ENCODE data around the gene GH2.
"Not testable (repeated sequence)": the region's sequence is repeated elsewhere in the genome, so short reads cannot be mapped to it uniquely, and the experiment has no call there.

Gene GH2

DNA sequence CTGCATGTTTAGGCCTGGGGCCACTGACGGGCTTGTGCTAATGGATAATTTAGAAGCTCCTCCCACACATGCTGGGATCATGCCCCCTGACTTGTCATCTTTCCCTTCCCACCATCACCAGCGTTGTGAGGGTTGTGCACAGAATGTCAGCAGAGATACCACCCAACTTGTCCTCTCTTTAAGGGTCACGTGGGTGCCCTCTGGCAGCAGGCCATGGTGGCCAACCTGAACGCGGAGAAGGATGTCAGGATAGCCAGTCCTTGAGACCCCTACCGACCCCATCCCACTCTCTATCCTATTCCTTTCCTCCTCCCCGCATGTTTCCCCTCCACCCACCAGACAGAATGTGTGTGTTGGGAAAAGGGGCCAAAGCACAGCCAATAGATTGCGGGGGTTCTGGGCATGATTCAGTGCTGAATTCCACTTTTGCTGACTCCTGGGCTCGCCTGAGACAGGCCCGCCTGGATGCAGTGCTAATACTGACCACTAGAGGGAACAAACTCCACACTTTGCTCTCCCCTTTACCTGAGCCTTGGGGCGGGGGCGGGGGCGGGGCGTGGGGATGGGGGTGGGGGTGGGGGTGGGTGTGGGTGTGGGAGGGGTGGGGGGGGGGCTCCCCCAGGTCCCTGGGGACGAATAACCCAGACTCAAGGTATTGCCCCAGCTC lies at the start of gene GH2:
GH2 (minus strand) TSS at position 10 of the 667 bp plus-strand sequence. CDS start 143 bp downstream, outside the sequence.
- no peak within 1 kb of the TSS for H3K27ac Mint-ChIP-seq
- no peak within 1 kb of the TSS for H3K4me3 Mint-ChIP-seq
- H3K36me3 Mint-ChIP-seq (ENCODE audit: low read depth) = no peaks in the 10 kb centered on the region
- peaks cover 2% of the 10 kb centered on the region for H3K4me1 Mint-ChIP-seq (ENCODE audit: low read depth)
- peaks cover 12% of the 10 kb centered on the region for H3K27me3 Mint-ChIP-seq (ENCODE audit: low read depth)
- no peaks in the 10 kb centered on the region for H3K9me3 Mint-ChIP-seq
- peak; percentile 49 for DNase-seq (ENCODE audit: low spot score)

DNA sequence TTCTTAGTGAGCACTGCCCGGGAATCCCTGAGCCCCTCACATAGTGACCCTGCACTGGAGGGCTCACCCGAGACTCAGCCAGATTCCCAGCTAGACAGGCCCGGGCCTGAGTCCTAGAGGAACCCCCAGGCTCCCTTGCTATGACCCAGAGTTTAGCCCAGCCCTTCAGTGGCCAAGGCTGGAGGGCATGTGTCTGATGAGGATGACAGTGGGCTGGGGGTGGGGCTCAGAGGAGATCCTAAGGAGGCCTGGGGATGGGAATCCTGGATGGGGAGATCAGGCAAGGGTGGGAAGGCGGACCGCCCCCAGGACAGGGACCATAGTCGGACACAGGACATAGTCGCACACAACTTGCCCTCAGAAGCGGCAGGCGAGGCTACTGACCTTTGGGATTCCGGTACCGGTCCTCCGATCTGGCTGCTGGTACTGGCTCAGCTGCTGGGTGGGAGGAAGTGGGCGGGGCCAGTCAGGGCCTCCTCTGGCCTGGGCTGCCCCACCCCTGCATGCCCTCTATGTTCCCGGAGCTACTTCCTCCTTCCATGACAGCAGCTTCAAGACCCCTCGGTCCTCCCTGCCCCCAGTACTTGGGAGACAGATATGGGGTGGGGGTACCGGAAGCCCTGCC lies 49.3 kb upstream of the GH2 start:
- Mint-ChIP-seq H3K4me3 (peak overlapping the region; percentile 97), H3K36me3 (ENCODE audit: low read depth) (peaks cover 7% of the 10 kb centered on the region), H3K4me1 (ENCODE audit: low read depth) (peaks cover 13% of the 10 kb centered on the region), H3K27ac (peak overlapping the region; percentile 91), H3K9me3 (no peaks in the 10 kb centered on the region), H3K27me3 (ENCODE audit: low read depth) (peaks cover 4% of the 10 kb centered on the region)
- peak; percentile 58 for DNase-seq (ENCODE audit: low spot score)

DNA sequence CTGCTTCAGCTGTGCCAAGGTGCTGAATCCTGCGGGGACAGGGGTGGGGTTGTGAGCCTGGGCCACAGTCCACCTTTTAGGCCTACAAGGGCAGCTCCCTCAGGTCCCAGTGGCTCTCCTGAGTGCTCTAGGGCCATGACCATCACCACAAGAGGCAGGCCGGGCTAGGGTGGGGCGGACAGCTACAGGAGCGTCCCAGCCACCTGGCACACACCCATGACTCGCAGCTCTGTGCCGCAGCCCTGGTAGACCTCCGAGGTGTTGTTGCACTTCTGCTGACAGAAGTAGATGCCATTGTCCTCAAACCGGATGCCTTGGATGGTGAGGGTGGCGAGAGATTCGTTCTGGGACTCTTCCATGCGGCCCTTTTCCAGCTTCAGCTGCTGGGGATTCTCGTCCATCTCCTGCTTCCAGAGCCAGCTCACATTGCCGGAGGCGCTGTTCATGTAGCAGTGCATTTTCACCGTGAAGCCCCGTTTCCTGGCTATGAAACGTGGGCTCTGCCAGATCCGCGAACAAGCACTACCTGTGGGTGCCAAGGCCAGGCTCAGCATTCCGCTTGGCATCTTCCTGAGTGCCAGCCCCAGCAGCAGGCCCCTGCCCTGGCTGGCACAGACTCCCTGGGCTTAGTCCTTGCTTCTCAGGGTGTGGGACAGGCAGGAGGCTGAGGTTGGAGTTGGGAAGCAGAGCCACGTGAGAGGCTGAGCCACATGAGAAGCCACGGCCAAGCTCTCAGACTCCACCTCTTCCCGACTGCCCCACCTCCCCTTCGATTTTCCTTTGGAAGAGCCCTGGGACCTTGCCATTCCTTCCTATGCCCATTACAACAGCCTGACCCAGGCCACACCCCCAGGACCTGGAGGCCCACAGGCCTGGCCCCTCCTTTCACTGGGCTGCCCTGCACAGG lies 48.4 kb upstream of the GH2 start:
- H3K27me3 Mint-ChIP-seq (ENCODE audit: low read depth) = no peaks in the 10 kb centered on the region
- H3K9me3 Mint-ChIP-seq = no peaks in the 10 kb centered on the region
- no peak overlapping the region for H3K27ac Mint-ChIP-seq
- H3K4me1 Mint-ChIP-seq (ENCODE audit: low read depth) = peaks cover 13% of the 10 kb centered on the region
- peaks cover 7% of the 10 kb centered on the region for H3K36me3 Mint-ChIP-seq (ENCODE audit: low read depth)
- peak overlapping the region; percentile 97 for H3K4me3 Mint-ChIP-seq
- no peak for DNase-seq (ENCODE audit: low spot score)

DNA sequence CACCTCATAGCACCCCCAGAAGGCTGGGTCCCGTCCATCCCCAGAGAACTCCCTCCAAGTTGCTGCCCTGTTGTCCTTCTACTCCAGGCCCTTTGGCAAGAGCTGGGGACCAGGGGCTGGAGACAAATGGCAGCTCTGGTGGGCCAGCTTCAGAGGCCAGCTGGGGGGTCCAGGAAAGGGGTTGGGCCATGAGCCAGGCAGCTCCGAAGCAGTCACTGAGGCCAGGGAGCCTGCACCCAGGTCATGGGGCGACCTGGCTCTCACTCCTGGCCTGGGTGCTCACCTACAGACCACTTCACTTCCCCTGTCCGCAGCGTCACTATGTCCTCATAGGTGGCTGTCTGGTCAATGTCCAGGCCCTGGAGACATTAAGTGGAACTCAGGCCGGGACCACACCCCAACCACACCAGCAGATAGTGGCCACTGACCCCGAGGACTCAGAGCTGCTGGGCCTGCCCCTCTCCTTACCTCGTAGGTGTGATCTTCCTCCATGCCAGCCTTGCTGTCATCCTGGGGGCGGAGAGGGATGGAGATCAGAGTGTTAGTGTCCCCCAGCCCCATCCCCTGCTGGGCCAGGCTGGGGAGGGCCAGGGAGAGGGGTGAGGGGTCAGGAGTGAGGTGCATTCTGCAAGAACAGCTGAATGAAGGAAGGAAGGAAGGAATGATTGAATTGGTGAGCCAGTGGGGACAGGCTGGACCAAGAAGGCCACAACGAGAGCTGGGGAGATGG lies 47.4 kb upstream of the GH2 start:
- H3K4me3 Mint-ChIP-seq = peak overlapping the region; percentile 38
- no peaks in the 10 kb centered on the region for H3K27me3 Mint-ChIP-seq (ENCODE audit: low read depth)
- DNase-seq (ENCODE audit: low spot score) = no peak
- H3K36me3 Mint-ChIP-seq (ENCODE audit: low read depth) = peaks cover 7% of the 10 kb centered on the region
- H3K4me1 Mint-ChIP-seq (ENCODE audit: low read depth) = peaks cover 13% of the 10 kb centered on the region
- H3K27ac Mint-ChIP-seq = no peak overlapping the region
- no peaks in the 10 kb centered on the region for H3K9me3 Mint-ChIP-seq

DNA sequence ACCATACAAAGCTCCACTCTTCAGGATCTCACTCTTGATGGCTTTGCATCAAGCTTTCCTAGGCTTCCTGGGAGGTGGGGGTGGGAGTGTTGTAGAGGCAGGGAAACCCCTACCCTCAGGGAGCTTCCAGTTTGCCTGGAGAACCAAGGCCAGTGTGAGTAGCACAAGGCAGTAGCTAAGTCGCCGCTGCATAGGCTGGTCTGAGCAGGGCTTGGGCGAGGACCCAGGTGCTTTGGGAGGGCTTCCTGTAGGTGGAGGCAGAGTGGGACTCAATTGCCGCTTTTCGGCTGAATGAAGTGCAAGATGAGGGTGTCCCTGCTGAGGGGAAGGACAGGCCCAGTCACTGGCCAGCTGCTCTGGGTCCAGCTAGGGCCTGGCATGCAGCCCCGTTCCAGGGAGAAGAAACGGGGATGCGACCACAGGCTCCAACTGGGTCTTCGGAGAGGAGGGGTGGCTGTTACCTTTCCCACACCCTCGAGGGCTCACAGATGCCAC lies 46.5 kb upstream of the GH2 start:
- peaks cover 7% of the 10 kb centered on the region for H3K36me3 Mint-ChIP-seq (ENCODE audit: low read depth)
- H3K4me3 Mint-ChIP-seq = no peak overlapping the region
- no peaks in the 10 kb centered on the region for H3K9me3 Mint-ChIP-seq
- no peaks in the 10 kb centered on the region for H3K27me3 Mint-ChIP-seq (ENCODE audit: low read depth)
- no peak overlapping the region for H3K27ac Mint-ChIP-seq
- peaks cover 13% of the 10 kb centered on the region for H3K4me1 Mint-ChIP-seq (ENCODE audit: low read depth)
- DNase-seq (ENCODE audit: low spot score) = no peak

DNA sequence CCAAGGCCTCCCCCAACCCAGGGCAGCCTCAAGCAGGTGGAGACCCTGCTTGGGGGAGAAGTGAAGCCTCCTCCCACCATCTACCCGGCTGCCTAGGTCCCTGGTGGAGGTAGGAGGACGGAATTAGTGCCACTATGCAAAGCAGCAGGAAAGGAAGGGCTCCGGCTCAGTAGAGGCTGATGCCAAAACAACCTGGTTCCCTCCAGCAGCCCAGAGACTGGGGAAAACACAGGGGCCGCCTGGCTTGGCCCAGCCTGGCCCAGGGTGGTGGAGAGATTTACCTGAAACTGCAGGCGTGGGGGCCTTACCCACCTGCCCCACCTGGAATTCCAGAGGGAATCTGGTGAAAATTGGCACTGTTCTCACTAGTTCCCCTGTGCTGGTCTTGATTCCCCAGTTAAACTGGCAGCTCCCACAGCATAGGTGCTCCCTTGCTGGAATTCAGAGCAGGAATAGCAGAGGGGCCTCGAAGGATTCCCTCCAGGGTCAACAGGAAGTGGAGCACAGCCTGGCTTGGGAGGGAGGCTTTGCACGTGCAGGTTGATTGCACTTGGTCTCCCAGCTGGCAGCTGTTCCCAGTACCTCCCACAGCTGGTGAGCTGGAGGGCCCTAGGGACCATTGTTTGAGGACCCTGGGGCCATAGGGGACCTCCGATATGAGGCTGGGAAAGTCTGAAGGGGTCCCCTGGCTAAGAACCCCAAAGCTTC lies 45.9 kb upstream of the GH2 start:
- Mint-ChIP-seq H3K4me3 (no peak overlapping the region), H3K9me3 (no peaks in the 10 kb centered on the region), H3K4me1 (ENCODE audit: low read depth) (peaks cover 12% of the 10 kb centered on the region), H3K27ac (no peak overlapping the region), H3K27me3 (ENCODE audit: low read depth) (no peaks in the 10 kb centered on the region), H3K36me3 (ENCODE audit: low read depth) (peaks cover 7% of the 10 kb centered on the region)
- DNase-seq (ENCODE audit: low spot score) = no peak

DNA sequence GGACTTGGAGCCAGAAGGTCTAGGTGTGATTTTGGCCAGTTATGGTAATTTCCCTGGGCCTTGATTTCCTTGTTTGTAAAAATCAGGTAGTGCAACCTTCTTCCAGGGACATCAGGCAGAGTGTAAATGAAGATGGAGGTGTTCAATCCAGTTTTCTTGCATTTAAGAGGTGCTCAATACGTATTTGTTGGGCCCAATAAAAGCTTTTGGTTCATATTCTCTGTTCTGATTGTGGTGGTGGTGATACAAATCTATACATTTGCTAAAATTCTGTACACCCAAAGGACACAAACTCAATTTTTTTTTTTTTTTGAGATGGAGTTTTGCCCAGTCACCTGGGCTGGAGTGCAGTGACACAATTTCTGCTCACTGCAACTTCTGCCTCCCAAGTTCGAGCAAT lies 44.4 kb upstream of the GH2 start:
- Mint-ChIP-seq H3K27ac (no peak overlapping the region), H3K36me3 (ENCODE audit: low read depth) (peaks cover 7% of the 10 kb centered on the region), H3K27me3 (ENCODE audit: low read depth) (no peaks in the 10 kb centered on the region), H3K9me3 (no peaks in the 10 kb centered on the region), H3K4me1 (ENCODE audit: low read depth) (peaks cover 9% of the 10 kb centered on the region), H3K4me3 (no peak overlapping the region)
- DNase-seq (ENCODE audit: low spot score) = no peak

DNA sequence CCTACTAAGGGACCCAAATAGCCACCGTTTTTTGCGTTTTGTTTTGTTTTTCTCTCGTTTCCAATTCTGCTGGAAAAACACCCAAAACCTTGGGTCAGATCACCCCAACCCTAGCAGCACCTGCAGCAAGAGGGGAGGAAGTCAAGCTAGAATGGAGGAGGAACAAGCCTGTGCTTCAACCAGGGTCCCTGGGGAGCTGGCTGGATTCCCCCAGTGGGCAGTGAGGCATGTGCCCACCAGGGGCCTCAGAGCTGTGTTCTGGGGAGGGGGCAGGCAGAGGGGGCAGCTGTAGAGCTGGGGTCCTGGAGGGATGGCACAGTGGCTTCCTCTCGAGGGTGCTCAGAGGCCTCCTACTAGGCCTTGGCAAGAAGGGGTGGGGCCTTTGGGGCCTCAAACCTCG lies 43.9 kb upstream of the GH2 start:
- H3K4me3 Mint-ChIP-seq = no peak overlapping the region
- peaks cover 3% of the 10 kb centered on the region for H3K4me1 Mint-ChIP-seq (ENCODE audit: low read depth)
- no peaks in the 10 kb centered on the region for H3K9me3 Mint-ChIP-seq
- no peaks in the 10 kb centered on the region for H3K27me3 Mint-ChIP-seq (ENCODE audit: low read depth)
- no peak overlapping the region for H3K27ac Mint-ChIP-seq
- peaks cover 4% of the 10 kb centered on the region for H3K36me3 Mint-ChIP-seq (ENCODE audit: low read depth)
- no peak for DNase-seq (ENCODE audit: low spot score)

DNA sequence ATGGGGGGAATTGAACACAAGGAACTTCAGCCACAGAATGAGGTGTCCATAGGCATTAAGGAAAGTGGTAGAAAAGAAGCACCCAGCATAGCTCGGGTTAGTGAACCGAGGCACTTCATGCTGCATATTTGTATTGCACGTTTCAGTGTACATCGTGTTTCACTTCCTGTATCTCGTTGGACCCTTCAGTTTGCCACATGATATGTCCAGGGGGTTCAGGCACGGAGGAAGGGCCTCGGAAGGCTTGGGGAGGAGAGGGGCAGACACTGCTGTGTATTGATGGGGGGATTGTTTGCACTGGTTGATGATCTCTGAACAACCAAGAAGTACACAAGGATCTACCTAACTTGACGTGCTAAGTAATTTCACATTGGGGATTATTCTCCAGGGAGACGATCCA lies 40.7 kb upstream of the GH2 start:
- not testable (repeated sequence) for H3K4me3 Mint-ChIP-seq; H3K27me3 Mint-ChIP-seq (ENCODE audit: low read depth); DNase-seq (ENCODE audit: low spot score); H3K27ac Mint-ChIP-seq; H3K4me1 Mint-ChIP-seq (ENCODE audit: low read depth); H3K9me3 Mint-ChIP-seq; H3K36me3 Mint-ChIP-seq (ENCODE audit: low read depth)

DNA sequence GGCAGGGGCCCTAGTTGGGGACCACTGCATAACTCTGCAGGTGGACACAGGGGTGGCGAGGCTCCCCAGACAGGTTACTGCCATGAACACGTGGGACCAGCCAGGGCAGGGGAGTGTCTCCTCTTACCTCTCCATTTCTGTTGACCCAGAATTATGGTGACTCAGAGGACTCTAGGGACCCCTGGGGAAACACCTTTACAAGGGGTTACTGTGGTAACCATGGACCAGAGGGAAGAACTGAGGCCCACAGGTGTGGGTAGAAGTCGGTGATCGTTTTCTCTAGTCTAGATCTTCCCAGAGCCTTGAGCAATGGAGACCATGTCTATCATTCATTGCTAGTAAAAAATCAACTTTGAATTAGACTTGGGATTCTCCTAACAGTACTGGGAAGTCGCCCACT lies 39.0 kb upstream of the GH2 start:
- not testable (repeated sequence) for H3K4me3 Mint-ChIP-seq; DNase-seq (ENCODE audit: low spot score)

DNA sequence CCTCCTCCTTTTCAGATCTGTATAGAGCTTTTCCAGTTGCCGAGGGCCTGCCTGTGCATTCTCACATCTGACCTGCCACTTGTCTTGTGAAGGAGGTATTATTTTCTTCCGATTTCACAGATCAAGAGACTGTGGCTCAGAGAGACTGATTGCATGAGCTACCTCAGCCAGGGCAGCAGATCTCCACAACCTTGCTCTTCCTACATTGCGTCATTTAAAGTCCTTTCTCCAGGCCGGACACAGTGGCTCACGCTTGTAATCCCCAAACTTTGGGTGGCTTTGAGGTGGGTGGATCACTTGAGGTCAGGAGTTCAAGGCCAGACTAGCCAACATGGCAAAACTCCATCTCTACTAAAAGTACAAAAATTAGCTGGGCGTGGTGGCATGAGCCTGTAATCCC lies 38.3 kb upstream of the GH2 start:
- DNase-seq (ENCODE audit: low spot score); H3K27ac Mint-ChIP-seq; H3K27me3 Mint-ChIP-seq (ENCODE audit: low read depth); H3K9me3 Mint-ChIP-seq; H3K4me3 Mint-ChIP-seq; H3K36me3 Mint-ChIP-seq (ENCODE audit: low read depth); H3K4me1 Mint-ChIP-seq (ENCODE audit: low read depth): not testable (repeated sequence)

More for the DNA sequence above, 39.0 kb upstream of the GH2 start:
- not testable (repeated sequence) for H3K27me3 Mint-ChIP-seq (ENCODE audit: low read depth); H3K4me1 Mint-ChIP-seq (ENCODE audit: low read depth); H3K36me3 Mint-ChIP-seq (ENCODE audit: low read depth); H3K9me3 Mint-ChIP-seq; H3K27ac Mint-ChIP-seq

DNA sequence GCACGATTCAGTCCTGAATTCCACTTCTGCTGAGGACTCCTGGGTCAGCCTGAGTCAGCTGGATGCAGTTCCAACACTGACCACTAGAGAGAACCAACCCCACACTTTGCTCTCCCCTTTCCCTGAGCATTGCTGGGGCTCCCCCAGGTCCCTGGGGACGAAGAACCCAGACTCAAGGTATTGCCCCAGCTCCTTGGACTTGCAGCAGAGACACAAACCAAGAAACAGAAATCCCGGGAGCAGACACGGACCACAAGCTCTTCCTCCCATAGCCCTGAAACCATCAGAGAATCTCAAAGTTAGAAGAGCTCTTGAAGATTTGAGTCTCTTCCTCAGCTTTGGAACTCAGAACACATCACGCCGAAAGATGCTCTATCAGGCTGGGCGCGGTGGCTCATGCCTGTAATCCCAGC lies 37.6 kb upstream of the GH2 start:
- H3K9me3 Mint-ChIP-seq = no peaks in the 10 kb centered on the region
- no peaks in the 10 kb centered on the region for H3K36me3 Mint-ChIP-seq (ENCODE audit: low read depth)
- H3K27ac Mint-ChIP-seq = peak overlapping the region; percentile 49
- H3K27me3 Mint-ChIP-seq (ENCODE audit: low read depth) = peaks cover 2% of the 10 kb centered on the region
- H3K4me3 Mint-ChIP-seq = no peak overlapping the region
- peaks cover 5% of the 10 kb centered on the region for H3K4me1 Mint-ChIP-seq (ENCODE audit: low read depth)
- DNase-seq (ENCODE audit: low spot score) = peak; percentile 53

DNA sequence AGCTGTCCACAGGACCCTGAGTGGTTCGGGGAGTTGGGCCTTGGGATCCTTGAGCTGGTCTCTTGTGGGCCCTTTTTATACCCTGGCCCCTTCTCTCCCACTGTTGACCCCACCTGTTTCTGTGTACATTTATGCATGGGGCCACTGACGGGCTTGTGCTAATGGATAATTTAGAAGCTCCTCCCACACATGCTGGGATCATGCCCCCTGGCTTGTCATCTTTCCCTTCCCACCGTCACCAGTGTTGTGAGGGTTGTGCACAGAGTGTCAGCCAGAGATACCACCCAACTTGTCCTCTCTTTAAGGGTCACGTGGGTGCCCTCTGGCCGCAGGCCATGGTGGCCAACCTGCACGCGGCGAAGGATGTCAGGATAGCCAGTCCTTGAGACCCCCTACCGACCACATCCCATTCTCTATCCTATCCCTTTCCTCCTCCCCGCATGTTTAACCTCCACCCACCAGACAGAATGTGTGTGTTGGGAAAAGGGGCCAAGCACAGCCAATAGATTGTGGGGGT lies 37.1 kb upstream of the GH2 start, which contains the start of gene GH1:
GH1 (minus strand) TSS at position 51 of the 517 bp plus-strand sequence. CDS start 63 bp downstream, outside the sequence.
- not testable (repeated sequence) for H3K27me3 Mint-ChIP-seq (ENCODE audit: low read depth); H3K36me3 Mint-ChIP-seq (ENCODE audit: low read depth); DNase-seq (ENCODE audit: low spot score); H3K9me3 Mint-ChIP-seq; H3K4me1 Mint-ChIP-seq (ENCODE audit: low read depth); H3K4me3 Mint-ChIP-seq
- peak within 1 kb of the TSS; percentile 49 for H3K27ac Mint-ChIP-seq
